Measurements from ENCODE around the gene WBP2NL. TPM values are rescaled to one million over a fixed set of nuclear protein-coding genes. Genes with fewer than 3 reads are reported as not detected.
A peak's percentile ranks its signal among the peaks of the same experiment; 100 is the strongest.

The WBP2NL gene
- total RNA-seq, 1 donor from 2014 or later, result 0.34 TPM

DNA sequence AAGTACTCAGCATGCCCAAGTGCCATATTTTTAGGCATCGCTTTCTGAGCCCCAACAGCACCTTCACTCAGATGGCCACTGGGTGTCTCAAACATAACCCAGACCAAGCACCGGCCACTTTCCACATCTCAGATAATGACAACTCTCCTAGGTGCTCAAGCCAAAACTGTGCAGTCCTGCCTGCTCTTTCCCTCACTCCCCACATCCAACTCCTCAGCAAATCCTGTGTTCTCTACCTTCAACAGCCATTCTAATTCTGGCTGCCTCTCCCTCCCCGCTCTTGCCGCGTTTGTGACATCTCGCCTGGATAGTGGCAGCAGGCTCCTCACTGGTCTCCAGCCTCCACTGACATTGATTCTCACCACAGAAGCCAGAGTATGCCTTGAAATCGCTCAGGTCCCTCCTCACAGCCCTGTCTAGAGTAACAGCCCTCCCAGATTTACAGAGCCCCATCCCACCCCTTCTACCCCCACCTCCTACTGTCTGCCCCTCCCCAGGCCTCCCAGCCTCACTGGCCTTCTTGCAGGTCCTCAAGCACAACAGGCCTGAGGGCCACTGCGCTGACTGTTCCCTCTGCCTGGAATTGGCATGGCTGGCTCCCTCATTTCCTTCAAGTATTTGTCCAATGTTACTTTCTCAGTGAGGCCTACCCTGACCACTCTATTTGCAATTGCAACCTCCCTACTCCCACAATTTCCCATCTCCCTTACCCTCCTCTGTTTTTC lies 74.2 kb downstream of the WBP2NL start:
- DNase-seq, result no peak

DNA sequence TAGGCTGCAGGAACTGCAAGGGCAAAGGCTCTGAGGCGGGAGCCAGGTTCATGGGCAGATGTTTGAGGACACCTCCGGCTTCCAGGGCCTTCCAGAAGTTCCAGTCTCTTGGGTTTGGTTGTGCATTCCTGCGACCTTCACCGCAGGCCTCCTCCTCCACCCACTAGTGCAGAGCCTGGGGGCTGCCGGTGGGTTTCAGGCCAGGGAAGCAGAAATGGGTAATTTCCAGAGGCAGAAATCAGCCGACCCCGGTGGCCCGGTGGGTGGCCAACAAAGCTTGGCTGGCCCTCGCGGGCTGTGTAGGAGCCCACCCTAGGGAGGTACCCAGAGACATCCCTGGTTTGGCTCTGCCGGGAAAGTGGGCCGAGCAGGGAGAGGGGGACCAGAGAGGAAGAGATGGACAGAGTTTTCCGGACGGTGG lies 75.0 kb downstream of the WBP2NL start:
- no peak for DNase-seq

DNA sequence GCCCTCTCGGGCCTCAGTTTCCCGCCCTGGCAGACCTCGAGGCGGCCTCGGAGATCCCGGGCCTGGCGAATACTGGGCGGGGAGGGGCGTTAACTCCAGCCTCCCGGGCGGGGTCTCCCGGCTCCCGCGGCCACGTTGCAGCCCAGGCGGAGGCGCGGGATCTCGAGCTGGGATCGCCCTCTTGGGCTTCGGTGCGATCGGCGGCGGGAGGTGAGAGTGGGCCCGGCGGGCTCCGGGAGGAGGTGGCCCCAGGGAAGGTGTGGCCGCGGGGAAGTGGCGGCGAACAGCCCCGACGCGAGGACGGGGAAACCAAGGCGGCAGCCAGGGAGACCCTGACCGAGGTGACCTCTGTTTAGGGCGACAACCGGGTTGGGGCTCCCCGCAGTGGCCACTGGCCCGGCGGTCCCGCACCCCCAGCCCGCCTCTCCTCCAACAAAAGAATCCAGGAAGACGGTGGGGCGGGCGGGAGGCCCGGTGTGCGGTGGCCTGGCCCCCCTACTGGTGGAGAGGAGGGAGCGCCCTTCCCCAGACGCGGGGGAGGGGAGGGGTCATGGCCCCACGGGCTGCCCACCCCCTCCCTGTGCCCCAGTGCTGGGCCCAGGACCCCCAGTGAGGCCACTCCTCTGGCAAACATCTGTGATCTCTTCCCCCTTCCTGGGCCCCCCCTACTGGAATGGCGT lies 75.7 kb downstream of the WBP2NL start, which contains the start of gene PHETA2:
TSS of gene PHETA2 (plus strand) at position 117 of the 680 bp plus-strand sequence. CDS start 3,046 bp downstream, outside the sequence.
- peak; percentile 66 for DNase-seq

DNA sequence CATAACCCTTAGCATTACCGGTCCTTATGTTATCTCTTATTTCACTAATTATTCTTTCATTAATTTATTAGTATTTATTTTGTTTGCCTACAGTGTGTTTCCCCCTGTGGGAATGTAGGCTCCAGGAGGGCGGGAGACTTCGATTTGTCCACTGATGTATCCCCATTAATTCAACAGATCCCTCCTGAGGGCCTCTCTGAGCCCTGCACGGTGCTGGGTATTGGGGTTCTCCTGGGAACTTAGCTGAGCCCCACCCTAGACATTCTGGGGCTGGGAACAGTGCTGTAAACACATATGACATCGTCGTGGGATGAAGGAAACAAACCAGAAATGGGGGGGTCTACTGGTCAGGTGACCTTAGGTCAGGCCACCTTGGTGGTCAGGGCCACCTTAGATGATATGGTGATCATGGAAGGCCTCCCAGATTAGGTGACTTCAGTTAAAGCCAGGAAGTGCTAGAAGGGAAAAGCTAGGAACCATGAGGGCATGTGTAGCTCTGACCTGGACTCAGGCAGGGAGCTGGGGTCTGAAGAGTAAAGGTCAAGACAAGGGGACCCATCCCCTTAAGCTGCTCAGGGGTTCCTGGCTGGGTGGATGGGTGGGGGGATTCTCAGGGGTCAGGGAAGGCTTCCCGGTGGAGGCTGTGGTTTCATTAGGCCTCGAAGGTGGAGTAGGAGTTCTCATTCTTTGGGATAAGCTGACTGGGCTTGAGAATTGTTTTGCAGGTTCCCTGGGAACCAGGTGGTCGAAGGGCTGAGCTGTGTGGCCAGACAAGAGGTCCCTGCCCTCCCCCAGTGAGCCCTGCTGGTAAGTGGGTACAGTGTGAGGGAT lies 76.5 kb downstream of the WBP2NL start:
- DNase-seq, result peak; percentile 14

DNA sequence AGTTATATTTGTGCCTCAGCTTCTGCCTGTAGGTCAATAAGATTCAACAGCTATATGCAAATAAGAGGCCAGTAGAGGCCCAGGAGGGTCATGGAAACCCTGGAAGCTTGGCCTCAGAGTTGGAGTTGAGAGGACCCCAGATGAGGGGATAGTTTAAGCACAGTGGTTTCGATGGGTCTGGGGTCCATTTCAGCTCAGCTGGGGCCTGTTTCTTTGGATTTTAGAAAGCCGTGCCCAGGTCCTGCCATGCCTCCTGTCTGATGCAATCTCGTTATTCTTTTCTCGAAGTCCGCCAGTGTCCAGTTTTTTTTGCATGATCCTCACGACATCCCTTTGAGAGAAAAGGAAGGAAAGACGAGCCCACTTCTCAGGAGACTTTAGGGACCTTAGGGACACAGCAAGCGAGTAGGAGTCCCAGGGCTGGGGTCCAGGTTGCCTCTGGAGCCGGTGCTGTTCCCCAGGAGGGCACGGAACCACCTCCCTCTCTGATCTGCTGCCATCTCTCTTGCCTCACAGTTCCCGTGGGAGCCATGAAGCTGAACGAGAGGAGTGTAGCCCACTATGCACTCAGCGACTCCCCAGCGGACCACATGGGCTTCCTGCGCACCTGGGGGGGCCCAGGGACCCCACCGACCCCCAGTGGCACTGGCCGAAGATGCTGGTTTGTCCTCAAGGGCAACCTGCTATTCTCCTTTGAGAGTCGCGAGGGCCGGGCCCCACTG lies 78.3 kb downstream of the WBP2NL start:
- DNase-seq, result no peak

DNA sequence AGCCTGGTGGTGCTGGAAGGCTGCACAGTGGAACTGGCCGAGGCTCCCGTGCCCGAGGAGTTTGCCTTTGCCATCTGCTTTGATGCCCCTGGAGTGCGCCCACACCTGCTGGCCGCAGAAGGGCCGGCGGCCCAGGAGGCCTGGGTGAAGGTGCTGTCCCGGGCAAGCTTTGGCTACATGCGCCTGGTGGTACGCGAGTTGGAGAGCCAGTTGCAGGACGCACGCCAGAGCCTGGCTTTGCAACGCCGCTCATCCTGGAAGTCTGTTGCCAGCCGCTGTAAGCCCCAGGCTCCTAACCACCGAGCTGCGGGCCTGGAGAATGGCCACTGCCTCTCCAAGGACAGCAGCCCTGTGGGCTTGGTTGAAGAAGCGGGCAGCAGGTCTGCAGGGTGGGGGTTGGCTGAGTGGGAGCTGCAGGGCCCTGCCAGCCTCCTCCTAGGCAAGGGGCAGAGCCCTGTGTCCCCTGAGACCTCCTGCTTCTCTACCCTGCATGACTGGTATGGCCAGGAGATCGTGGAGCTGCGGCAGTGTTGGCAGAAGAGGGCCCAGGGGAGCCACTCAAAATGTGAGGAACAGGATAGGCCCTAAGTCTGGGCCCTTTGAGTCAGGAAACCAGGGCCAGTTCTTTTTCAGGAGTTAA lies 79.0 kb downstream of the WBP2NL start:
- no peak for DNase-seq

Other genes starting within 250 kb of the WBP2NL start
- 6.1 and 6.3 TPM in 2 replicates for gene CCDC134, start 198.1 kb upstream of the WBP2NL start, total RNA-seq
- 46.3 and 110 TPM in 2 replicates for gene SREBF2, start 165.7 kb upstream of the WBP2NL start, total RNA-seq
- gene SHISA8, start 83.7 kb upstream of the WBP2NL start, total RNA-seq, result not detected in 2 replicates
- gene TNFRSF13C, start 72.0 kb upstream of the WBP2NL start, total RNA-seq, result not detected in 2 replicates
- gene CENPM, start 51.6 kb upstream of the WBP2NL start, total RNA-seq, result 13.1 and 34.2 TPM in 2 replicates
- gene SEPTIN3, start 29.3 kb upstream of the WBP2NL start, total RNA-seq, result under 0.01 and 0.14 TPM in 2 replicates
- 22.6 and 36.9 TPM in 2 replicates for gene NAGA, start 72.0 kb downstream of the WBP2NL start, total RNA-seq
- 25.7 and 32.8 TPM in 2 replicates for gene PHETA2, start 75.5 kb downstream of the WBP2NL start, total RNA-seq
- gene SMDT1, start 80.9 kb downstream of the WBP2NL start, total RNA-seq, result 3.6 and 5.4 TPM in 2 replicates
- gene NDUFA6, start 92.0 kb downstream of the WBP2NL start, total RNA-seq, result 38.1 and 42.7 TPM in 2 replicates
- gene CYP2D6, start 132.0 kb downstream of the WBP2NL start, total RNA-seq, result 0.09 and 0.68 TPM in 2 replicates

Measured in dermis blood vessel endothelial cell (primary cell).